K562 (cell line): ENCODE measurements around the gene KLC1. TPM values are rescaled to one million over a fixed set of nuclear protein-coding genes. Genes with fewer than 3 reads are reported as not detected.

Source experiments
- CEBPG ChIP-seq, 3 experiments: fragments of 200-800 bp in 1 of 3; sonication (Bioruptor generic) in 1 of 3; sonication (generic) in 1 of 3; formaldehyde crosslinking in 1 of 3; IDR thresholded peaks in 2 of 3; conservative IDR thresholded peaks in 1 of 3; 2 replicates each; pipeline versions ENCODE4 v1.6.1 to v1.8.0; 2016 to 2022; ENCODE audit warnings: missing compliant biosample characterization in 2 of 3, missing genetic modification characterization in 2 of 3, mild to moderate bottlenecking in 1 of 3, missing genetic modification reagents in 1 of 3
- JUN ChIP-seq, 2 experiments: sonication (generic) in 1 of 2; formaldehyde crosslinking in 1 of 2; IDR thresholded peaks; 2 replicates each; pipeline versions ENCODE4 v1.6.1 to v1.8.0; 2012 to 2022; ENCODE audit warnings: borderline replicate concordance in 2 of 2, mild to moderate bottlenecking in 2 of 2, improper control_type of control experiment in 1 of 2, low read depth in 1 of 2, low read length in 1 of 2, missing genetic modification reagents in 1 of 2
- KDM1A ChIP-seq, 2 experiments: fragments of 450-650 bp; IDR thresholded peaks; 2 replicates each; pipeline ENCODE4 v1.6.1; 2016; ENCODE audit warnings: mild to moderate bottlenecking in 2 of 2
- PTTG1 ChIP-seq: fragments of 450-650 bp; IDR thresholded peaks from 2 replicates; pipeline ENCODE4 v1.6.1; 2016; ENCODE audit warnings: low read depth, mild to moderate bottlenecking, missing genetic modification characterization, missing compliant biosample characterization
- RBFOX2 ChIP-seq: fragments of 200-400 bp; formaldehyde crosslinking; IDR thresholded peaks from 2 replicates; pipeline ENCODE4 v1.6.1; 2017; ENCODE audit warnings: low read depth, mild to moderate bottlenecking, low read length, moderate library complexity
- THAP7 ChIP-seq: fragments of 250-450 bp; sonication (Bioruptor Pico); IDR thresholded peaks from 2 replicates; pipeline ENCODE4 v1.5.0; 2021
- VEZF1 ChIP-seq: fragments of 200-800 bp; sonication (Bioruptor generic); IDR thresholded peaks from 2 replicates; pipeline ENCODE4 v1.6.1; 2017; ENCODE audit warnings: missing genetic modification characterization, missing compliant biosample characterization
- ZNF354B ChIP-seq: fragments of 250-450 bp; sonication (Bioruptor Pico); IDR thresholded peaks from 2 replicates; pipeline ENCODE4 v1.4.0; 2020
- polyA plus RNA-seq, 8 experiments: library from polyadenylated mRNA; depleted of rRNA in 4 of 8; stranded (reverse) in 5 of 8; unstranded in 3 of 8; fragments of >200 nt; fragmentation: Nextera tagmentation in 2 of 8; fragmentation: Illumina TruSeq in 1 of 8; extraction: Ambion mirVana in 2 of 8; extraction: Trizol in 1 of 8; gene quantifications; 2 replicates each; pipeline versions ENCODE4 v1.2.1 to v1.2.3, GENCODE V29; 2011 to 2014; ENCODE audit warnings: inconsistent platforms in 1 of 8, missing spikeins in 1 of 8
- total RNA-seq, 7 experiments: library from RNA; depleted of rRNA in 6 of 7; stranded (reverse); fragments of >200 nt in 6 of 7; fragmentation: Illumina TruSeq in 2 of 7; extraction: Trizol in 2 of 7; gene quantifications; 2 replicates each; pipeline versions ENCODE4 v1.2.1 to v1.2.3, GENCODE V29; 2011 to 2021; ENCODE audit warnings: low replicate concordance in 1 of 7
- TF ChIP-seq, protein P1 (sequence below), 3 experiments: fragments of 200-800 bp in 1 of 3; sonication (Bioruptor generic) in 1 of 3; sonication (generic) in 1 of 3; formaldehyde crosslinking in 1 of 3; IDR thresholded peaks; 2 replicates each; pipeline versions ENCODE4 v1.6.1 to v1.8.0; 2016 to 2022; ENCODE audit warnings: mild to moderate bottlenecking in 2 of 3, missing compliant biosample characterization in 2 of 3, missing genetic modification characterization in 2 of 3, missing genetic modification reagents in 1 of 3

The KLC1 gene
- total and polyA plus RNA-seq, 9 of the 15 experiments (the other 6 are each of a cell fraction or from before 2014, with no cell fraction given), result 4.9 to 134 (median 54.8) TPM

- TF ChIP-seq, protein P1, sequence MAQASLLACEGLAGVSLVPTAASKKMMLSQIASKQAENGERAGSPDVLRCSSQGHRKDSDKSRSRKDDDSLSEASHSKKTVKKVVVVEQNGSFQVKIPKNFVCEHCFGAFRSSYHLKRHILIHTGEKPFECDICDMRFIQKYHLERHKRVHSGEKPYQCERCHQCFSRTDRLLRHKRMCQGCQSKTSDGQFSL (CRISPR knock-in tag; IDR thresholded peaks at IDR 0.05), result no peak
- TF ChIP-seq, protein P1 (tag; IDR thresholded peaks at IDR 0.05), result no peak
- TF ChIP-seq PTTG1 (no peak), THAP7 (CRISPR knock-in tag) (no peak), ZNF354B (CRISPR knock-in tag) (no peak), VEZF1 (peak; percentile 48; the same call in 1 of the 2 replicates), KDM1A (IDR thresholded peaks at IDR 0.05) (0 out of 4 replicates have a peak, but pooled peaks of 1 of the 2 experiments have one; percentile 33), RBFOX2 (0 out of 2 replicates have a peak, but pooled peaks have one; percentile 4), JUN (IDR thresholded peaks at IDR 0.05; ENCODE audit: borderline replicate concordance, low read depth, low read length) (no peak), JUN (CRISPR knock-in tag; IDR thresholded peaks at IDR 0.05; ENCODE audit: borderline replicate concordance) (no peak), CEBPG (CRISPR knock-in tag; IDR thresholded peaks at IDR 0.05) (0 out of 2 replicates have a peak, but pooled peaks have one; percentile 12), CEBPG (tag; conservative IDR thresholded peaks at IDR 0.05 in 1 of 2, IDR thresholded peaks at IDR 0.05 in 1 of 2) (no peak)
- TF ChIP-seq, all 486 proteins: peak for 9
These were observed 84.5 kb downstream of the KLC1 start (continued) for GRCh38 chr14:103713304-103714062.
